GM12874 (cell line): ENCODE results near the gene EDN2.

Source experiments
- TF ChIP-seq, protein P1 (sequence below): IDR thresholded peaks from 2 replicates; pipeline ENCODE4 v1.5.1; 2011; ENCODE audit warnings: low read depth, mild to moderate bottlenecking, control low read depth, low read length, moderate library complexity; ENCODE audit not compliant: insufficient read depth

EDN2 gene

DNA sequence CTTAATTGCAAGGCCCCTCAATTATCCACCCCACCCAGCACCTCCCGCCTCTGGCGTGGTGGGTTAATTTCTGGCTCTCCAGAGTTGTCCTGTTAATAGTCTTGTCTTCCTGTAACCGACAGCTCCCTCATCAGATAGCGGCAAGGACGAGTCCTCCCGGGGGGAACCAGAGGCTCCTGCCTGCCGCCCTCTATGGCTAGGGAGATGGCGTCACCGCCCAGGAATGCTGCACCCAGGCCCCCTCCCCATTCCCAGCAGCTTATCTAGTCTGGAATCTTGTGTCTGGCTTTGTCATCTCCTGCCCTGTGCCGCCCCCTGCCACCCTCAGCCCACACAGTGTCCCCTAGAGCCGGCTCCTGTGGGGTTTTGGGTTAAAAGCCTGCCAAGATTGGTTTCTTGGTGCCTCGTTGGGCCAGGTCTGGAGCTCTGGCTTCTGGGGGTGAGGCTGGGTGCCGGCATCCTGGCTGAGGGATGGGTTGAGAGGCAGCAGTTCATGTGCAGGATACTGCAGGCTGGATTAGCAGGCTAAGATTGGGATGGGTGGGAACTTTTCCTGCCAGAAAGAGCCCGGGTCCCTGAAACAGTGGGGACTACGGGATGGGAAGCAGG, 48.8 kb downstream of the EDN2 start:
- TF ChIP-seq, protein P1, sequence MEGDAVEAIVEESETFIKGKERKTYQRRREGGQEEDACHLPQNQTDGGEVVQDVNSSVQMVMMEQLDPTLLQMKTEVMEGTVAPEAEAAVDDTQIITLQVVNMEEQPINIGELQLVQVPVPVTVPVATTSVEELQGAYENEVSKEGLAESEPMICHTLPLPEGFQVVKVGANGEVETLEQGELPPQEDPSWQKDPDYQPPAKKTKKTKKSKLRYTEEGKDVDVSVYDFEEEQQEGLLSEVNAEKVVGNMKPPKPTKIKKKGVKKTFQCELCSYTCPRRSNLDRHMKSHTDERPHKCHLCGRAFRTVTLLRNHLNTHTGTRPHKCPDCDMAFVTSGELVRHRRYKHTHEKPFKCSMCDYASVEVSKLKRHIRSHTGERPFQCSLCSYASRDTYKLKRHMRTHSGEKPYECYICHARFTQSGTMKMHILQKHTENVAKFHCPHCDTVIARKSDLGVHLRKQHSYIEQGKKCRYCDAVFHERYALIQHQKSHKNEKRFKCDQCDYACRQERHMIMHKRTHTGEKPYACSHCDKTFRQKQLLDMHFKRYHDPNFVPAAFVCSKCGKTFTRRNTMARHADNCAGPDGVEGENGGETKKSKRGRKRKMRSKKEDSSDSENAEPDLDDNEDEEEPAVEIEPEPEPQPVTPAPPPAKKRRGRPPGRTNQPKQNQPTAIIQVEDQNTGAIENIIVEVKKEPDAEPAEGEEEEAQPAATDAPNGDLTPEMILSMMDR: no peak

DNA sequence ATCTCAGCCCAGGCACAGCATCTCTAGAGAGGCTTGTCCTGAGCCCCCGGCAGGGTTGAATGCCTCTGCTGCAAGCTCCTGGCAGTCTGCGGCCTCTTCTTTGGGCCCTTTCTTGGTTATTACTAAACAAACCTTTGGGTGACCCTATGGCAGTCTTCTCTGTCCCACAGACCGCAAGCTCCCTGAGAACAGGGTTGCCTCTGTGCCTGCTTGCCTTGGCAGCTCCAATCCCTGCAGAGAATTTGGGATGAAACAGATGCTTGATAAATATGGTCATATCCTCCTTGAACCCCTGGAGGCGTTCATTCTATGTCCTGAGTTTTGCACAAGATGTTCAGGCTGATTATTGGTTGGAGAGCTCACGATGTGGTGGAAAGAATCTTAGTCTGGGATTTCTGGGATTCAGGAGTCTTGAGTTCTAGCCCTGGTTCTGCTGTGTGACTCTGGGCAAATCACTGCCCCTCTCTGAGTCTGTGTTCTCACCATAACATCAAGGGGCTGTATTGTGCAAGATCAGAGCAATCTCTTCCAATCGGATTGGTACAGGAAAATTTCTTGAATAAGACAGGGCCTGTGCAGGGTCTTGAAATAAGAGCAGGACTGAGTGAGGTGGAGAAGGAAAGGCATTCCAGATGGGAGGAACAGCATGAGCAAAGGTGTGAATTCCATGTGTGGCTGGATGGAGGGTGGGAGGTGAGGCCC, 49.6 kb downstream of the EDN2 start:
- TF ChIP-seq, protein P1: no peak

DNA sequence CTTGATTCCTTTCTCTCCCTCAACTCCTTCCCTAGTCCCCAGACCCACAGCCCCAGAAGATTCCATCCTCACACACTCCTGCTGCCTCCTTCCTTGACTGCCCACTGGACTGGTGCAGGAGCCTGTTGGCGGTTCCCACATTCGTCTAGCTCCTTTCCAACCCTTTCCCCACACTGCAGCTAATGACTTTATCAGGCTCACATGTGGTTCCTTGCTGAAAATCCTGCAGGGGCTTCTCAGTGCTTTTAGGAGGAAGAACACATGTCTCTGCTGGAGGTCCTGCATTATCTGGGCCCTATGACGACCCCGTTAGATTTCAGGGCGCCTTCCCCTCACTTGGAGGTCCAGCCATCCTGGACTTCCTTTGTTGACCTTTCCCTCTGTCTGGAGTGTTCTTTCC, 50.2 kb downstream of the EDN2 start:
- TF ChIP-seq, protein P1: no peak

DNA sequence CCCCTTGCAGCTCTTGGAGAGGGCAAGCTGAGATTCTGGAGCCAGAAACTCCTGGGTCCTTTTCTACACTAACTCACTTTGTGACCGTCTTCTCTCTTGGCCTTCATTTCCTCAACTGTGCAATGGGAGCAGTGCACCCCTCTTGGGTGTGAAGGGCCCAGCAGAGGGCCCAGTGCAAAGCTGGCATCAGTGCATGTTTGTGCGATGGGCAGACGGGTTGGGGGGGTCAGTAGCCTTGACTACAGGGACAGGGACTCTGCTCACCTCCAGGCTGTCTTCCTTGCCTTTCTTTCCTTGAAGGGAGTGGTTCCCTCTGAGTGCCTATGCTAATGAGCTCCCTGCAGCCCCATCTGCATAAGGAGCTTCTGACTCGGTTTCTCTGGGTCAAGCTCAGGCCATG, 51.0 kb downstream of the EDN2 start:
- TF ChIP-seq, protein P1: no peak

DNA sequence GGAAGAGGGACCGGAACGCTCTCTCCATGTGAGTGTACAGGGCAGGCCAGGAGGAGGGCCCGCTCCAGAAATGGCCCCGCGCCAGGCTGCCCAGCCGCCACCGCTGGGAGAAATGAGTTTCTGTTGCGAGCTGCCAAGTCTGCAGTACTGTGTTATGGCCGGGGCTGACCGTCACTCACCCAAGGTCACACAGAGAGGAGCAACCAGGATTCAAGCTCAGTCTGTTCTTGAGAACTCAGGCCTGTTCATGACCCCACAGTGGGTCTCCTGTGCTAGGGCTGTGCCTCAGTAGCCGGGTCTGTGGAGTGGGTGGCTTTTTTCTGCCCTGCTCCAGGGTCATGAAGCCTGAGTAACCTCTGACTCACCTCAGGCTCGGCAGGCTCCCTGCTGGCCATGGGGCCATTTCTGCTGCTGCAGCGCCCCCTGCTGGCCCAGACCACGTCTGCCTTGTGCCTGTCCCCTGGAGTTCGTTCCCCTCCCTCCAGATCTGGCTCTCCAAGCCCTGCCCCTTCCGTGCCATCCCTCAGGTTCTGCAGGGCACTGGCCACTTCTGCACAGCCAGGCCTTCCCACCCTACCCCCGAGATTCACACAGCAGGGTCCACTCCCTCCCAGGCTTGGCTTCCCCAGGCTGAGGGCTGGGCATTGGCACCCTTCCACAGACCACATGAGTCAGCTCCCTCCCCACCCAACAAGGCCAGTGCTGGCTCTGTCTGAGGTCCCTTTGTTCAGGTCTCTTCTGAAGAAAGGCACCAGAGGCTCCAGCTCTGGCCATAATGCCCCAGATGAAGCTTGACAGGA, 51.8 kb downstream of the EDN2 start:
- TF ChIP-seq, protein P1: peak; percentile 94

DNA sequence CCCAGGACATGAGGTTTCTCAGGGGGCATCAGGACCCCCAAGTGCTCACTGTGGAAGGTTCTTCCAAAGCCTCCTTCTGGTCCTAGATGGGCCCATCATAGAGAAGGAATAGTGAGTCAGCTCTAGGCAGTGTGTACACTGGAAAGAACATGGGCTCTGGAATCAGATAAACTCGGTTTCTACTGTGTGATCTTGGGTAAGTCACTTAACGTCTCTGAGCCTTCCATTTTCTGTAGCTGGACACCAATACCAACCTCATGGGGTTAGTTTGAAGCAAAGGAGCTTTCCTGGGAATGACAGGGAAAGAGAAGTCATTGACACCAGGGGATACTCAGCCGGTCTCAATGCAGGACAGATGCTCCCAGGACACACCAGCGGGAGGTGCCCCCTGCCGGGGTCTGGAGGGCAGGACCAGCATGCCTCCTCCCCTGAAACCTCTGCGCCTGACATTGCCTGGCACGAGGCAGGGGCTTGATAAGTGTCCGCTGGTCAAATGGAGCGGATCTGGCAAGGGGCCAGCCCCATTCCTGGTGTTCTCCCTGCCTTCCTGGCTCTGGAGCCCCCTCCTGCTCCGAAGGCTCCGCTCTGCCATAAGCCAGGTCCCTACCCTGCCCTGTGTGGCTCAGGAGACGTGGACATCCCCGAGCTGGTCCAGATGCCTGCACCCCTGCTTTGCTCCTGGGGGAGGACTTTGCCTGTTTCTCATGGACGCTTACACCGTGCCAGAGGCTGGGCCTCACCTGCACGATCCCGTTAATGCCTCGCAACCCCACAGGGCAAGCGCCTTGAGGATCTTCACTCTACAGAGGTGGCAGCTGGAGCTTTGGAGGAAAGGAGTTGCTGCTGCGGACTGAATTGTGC, 52.8 kb downstream of the EDN2 start:
- TF ChIP-seq, protein P1: no peak

DNA sequence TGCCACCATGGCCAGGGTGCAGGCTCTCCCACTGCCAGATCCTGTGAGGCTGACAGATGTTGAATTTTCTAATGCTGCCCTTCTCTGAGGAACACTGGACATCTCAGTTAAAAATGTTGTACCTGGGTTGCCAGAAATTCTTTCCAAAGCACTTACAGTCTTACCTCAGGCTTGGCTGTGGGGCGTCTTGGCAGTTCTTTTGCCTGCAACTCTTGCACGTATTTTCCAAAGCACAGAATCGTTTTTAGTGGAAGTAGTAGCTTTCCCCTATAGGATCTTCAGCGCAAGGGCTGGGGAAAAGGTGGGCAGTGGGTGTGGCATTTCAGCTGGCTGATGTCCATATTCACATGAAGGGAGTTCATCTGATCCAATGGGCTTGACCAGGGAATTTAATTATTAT, 53.9 kb downstream of the EDN2 start:
- TF ChIP-seq, protein P1: no peak
